Fibroblast of the aortic adventitia (primary cell): ENCODE results near the gene ANKRD33. TPM values are rescaled to one million over a fixed set of nuclear protein-coding genes. Genes with fewer than 3 reads are reported as not detected.

ENCODE experiments used
- DNase-seq: peaks from one replicate; pipeline ENCODE4 v3.0.0-alpha.2; 2010; ENCODE audit warnings: low read depth
- H3K4me3 ChIP-seq: 2 replicates; pipeline ENCODE4 v1.5.1; 2011; ENCODE audit warnings: low read depth, mild to moderate bottlenecking, control low read depth, low read length, moderate library complexity
- total RNA-seq: library from RNA; depleted of rRNA; stranded (reverse); fragments of >200 nt; gene quantifications from 2 replicates; pipeline ENCODE4 v1.2.3, GENCODE V29; 2012; ENCODE audit warnings: low replicate concordance
- TF ChIP-seq, protein P1 (sequence below): IDR thresholded peaks from 2 replicates; pipeline ENCODE4 v1.5.1; 2011; ENCODE audit warnings: mild to moderate bottlenecking, low read length, control low read depth, inconsistent platforms; ENCODE audit not compliant: insufficient read depth

The ANKRD33 gene
- total RNA-seq, 1 donor = 0.09 TPM

DNA sequence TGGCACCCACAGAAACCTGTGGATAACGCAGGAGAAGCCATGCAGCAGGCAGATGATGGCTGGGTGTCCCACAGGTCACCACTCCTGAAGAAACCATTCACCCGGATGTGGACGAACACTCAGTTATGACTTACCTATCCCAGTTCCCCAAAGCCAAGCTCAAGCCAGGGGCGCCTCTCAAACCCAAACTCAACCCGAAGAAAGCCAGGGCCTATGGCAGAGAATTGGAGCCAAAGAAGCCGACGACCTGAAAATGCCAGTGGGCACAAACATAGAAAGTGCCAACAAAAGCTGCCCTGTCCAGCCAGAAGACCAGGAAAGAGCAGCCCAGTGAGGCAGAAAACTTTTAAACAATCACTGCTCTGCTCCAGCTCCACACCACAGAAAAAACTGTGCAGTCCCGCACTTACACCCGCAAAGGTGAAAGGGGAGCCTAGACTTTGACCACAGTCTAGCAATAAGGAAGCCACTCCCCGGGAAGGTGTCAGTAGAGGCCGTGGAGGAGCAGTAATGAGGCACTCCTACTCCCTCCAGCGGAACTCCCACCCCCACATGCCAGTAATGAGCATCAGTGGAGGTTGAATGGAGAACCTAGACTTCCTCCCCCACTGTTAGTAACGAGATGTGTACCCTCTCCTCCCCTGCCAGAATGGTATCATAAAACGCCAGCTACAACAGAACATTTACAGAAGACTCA lies 13.4 kb downstream of the ANKRD33 start:
- DNase-seq = no peak
- TF ChIP-seq, protein P1, sequence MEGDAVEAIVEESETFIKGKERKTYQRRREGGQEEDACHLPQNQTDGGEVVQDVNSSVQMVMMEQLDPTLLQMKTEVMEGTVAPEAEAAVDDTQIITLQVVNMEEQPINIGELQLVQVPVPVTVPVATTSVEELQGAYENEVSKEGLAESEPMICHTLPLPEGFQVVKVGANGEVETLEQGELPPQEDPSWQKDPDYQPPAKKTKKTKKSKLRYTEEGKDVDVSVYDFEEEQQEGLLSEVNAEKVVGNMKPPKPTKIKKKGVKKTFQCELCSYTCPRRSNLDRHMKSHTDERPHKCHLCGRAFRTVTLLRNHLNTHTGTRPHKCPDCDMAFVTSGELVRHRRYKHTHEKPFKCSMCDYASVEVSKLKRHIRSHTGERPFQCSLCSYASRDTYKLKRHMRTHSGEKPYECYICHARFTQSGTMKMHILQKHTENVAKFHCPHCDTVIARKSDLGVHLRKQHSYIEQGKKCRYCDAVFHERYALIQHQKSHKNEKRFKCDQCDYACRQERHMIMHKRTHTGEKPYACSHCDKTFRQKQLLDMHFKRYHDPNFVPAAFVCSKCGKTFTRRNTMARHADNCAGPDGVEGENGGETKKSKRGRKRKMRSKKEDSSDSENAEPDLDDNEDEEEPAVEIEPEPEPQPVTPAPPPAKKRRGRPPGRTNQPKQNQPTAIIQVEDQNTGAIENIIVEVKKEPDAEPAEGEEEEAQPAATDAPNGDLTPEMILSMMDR = no peak
- H3K4me3 ChIP-seq = no peak overlapping the region

DNA sequence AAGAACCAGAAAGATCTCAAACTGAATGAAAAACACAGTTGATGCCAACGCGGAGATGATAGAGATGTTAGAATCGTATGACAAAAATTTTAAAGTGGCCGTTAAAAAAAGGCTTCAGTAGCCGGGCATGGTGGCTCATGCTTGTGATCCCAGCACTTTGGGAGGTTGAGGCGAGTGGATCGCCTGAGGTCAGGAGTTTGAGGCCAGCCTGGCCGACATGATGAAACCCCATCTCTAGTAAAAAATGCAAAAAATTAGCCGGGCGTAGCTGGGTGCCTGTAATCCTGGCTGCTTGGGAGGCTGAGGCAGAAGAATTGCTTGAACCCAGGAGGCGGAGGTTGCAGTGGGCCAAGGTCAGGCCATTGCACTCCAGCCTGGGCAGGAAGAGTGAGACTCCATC lies 14.0 kb downstream of the ANKRD33 start:
- TF ChIP-seq, protein P1 = no peak
- H3K4me3 ChIP-seq = no peak overlapping the region
- no peak for DNase-seq

GRCh38 chr12:51904951-51905470 lies 17.1 kb downstream of the ANKRD33 start:
- peak; percentile 75 for DNase-seq
- TF ChIP-seq, protein P1 = no peak
- H3K4me3 ChIP-seq = no peak overlapping the region

GRCh38 chr12:51905471-51906429 lies 17.8 kb downstream of the ANKRD33 start:
- H3K4me3 ChIP-seq = no peak overlapping the region
- TF ChIP-seq, protein P1 = no peak
- peak; percentile 84 for DNase-seq

DNA sequence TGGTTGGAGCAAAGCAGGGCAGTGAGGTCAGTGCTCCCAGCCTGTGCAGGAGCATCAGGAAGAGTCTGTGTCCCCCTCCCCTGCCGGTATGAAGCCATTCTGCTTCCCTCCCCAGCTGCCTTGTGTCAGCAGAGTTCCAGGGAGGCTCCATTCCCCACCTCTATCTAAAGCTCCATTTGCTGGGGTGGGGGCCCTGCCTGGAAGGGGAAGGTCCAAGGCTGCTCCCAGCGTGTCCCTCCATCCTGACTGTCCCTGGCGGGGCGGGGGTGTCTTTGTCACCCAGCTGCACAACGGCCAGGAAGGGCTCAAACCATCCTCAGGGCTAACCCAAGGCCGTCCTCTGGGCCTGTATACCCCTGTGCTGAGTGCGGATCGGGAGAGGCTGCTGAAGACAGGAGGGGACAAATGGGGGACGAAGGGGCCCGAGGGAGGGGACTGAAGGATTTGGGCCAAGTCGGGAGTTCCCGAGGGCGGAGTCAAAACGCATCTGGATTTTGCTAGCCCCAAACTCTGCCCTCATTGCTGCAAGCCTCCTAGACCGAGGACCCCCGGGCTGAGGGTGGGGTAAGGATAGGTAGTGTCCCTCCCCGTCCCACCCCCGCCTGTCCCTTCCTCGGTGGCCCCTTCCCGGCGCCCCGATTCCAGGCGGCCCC lies 18.7 kb downstream of the ANKRD33 start:
- peak overlapping the region; percentile 73 for H3K4me3 ChIP-seq
- no peak for DNase-seq
- TF ChIP-seq, protein P1 = no peak

GRCh38 chr12:51907083-51907855 lies 19.4 kb downstream of the ANKRD33 start, which contains the start of gene ACVRL1:
Gene ACVRL1, plus strand, starts transcription at chr12:51907504. Its CDS starts 4,971 bp downstream, at chr12:51912475.
- TF ChIP-seq, protein P1 = no peak
- peak within 1 kb of the TSS; percentile 73 for H3K4me3 ChIP-seq
- no peak for DNase-seq
